AG09309 (cell line): Measurements from ENCODE around the gene ZNF385D.

ENCODE experiments used
- DNase-seq: peaks from one replicate; pipeline ENCODE4 v3.0.0-alpha.2; 2010; ENCODE audit warnings: low read depth
- H3K4me3 ChIP-seq: 2 replicates; pipeline ENCODE4 v1.5.1; 2011; ENCODE audit warnings: mild to moderate bottlenecking, low read depth, low read length, moderate library complexity; ENCODE audit not compliant: control insufficient read depth
- TF ChIP-seq, protein P1 (sequence below): IDR thresholded peaks from 2 replicates; pipeline ENCODE4 v1.5.1; 2011; ENCODE audit warnings: mild to moderate bottlenecking, low read depth, low read length, inconsistent platforms; ENCODE audit not compliant: insufficient read depth, control insufficient read depth; ENCODE audit errors: missing control alignments

The ZNF385D gene

GRCh38 chr3:21654241-21654640 lies 96.8 kb downstream of the ZNF385D start:
- DNase-seq: no peak
- H3K4me3 ChIP-seq: no peak overlapping the region
- TF ChIP-seq, protein P1, sequence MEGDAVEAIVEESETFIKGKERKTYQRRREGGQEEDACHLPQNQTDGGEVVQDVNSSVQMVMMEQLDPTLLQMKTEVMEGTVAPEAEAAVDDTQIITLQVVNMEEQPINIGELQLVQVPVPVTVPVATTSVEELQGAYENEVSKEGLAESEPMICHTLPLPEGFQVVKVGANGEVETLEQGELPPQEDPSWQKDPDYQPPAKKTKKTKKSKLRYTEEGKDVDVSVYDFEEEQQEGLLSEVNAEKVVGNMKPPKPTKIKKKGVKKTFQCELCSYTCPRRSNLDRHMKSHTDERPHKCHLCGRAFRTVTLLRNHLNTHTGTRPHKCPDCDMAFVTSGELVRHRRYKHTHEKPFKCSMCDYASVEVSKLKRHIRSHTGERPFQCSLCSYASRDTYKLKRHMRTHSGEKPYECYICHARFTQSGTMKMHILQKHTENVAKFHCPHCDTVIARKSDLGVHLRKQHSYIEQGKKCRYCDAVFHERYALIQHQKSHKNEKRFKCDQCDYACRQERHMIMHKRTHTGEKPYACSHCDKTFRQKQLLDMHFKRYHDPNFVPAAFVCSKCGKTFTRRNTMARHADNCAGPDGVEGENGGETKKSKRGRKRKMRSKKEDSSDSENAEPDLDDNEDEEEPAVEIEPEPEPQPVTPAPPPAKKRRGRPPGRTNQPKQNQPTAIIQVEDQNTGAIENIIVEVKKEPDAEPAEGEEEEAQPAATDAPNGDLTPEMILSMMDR: no peak

DNA sequence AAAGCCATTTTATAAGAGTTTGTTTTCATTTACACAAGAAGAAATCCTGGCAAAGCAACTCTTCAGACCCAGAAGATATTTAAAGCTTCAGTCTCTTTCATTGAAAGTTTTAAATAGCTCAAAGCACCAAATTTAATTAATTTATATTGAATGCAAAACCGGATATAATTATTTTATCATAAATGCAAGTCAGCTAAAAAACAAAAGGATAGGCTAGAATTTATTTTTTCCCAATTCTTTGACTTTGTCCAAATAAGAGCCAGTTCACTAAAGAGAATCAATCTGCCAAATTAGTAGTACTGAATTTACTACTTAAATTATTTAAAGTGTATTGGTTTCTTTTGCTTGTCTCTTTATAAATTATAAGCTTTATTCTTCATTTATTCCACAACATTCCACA lies 101.5 kb downstream of the ZNF385D start:
- DNase-seq: no peak
- TF ChIP-seq, protein P1: no peak
- no peak overlapping the region for H3K4me3 ChIP-seq

- H3K4me3 ChIP-seq: no peak overlapping the region
- no peak for DNase-seq
- TF ChIP-seq, protein P1: no peak
Measured at GRCh38 chr3:21647961-21648360, 103.0 kb downstream of the ZNF385D start.

DNA sequence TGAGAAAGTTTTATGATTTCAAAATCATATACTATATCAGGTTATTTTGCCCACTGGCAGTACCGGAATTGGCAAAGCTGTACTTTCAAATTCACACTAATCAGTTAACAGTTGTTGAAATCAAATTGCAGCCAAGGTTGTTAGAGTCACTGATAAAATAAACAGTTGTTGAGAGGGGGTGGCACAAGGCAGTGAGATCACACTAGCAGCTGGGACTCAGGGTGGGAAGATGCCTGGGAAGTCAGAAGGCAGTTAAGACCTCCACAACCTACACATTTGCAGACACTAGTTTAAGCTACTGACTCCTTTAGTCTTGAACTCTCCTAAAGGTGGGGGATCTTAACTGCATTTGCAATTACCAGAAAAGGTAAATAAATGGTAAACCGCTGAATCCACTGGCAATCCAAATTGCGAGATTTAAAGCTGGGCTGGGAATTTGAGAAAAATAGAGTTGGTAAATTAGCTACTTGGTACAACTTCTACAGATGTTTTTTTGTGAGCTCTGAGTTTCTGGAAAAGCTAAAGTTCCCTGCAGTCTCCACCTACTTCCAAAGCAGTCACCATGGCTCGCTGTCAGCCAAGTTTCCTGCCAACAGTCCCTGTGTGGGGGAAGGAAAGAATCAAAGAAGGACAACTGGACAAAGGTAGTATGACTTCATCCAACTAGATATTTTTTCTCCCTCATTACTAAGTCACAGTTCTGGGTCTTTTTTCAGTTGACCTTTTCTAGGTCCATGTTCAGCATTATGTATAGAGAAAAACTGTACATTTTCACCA lies 105.7 kb downstream of the ZNF385D start:
- no peak for DNase-seq
- TF ChIP-seq, protein P1: no peak
- H3K4me3 ChIP-seq: no peak overlapping the region

DNA sequence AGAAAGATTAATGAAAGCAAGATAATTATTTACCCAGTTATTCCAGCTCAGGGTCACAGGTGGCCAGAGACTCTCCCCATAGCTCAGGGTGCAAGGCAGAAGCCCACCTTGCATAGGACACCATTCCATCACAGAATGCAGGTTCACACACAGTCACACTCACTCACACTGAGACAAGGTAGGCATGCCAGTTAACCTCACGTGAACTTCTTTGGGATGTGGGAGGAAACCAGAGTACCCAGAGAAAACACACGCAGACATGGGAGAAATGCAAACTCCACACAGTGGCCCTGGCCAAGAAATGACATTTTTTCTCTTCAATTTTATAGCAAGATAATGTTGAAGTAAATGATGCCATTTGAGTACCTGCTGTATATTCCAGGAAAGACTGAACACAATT lies 106.7 kb downstream of the ZNF385D start:
- TF ChIP-seq, protein P1: no peak
- DNase-seq: no peak
- no peak overlapping the region for H3K4me3 ChIP-seq

- DNase-seq: no peak
- TF ChIP-seq, protein P1: no peak
Measured at GRCh38 chr3:21643752-21644151, 107.3 kb downstream of the ZNF385D start.

More at GRCh38 chr3:21643752-21644151, 107.3 kb downstream of the ZNF385D start:
- no peak overlapping the region for H3K4me3 ChIP-seq
